Measurements from ENCODE around the gene TTC31.
"Not testable (repeated sequence)": the region's sequence is repeated elsewhere in the genome, so short reads cannot be mapped to it uniquely, and the experiment has no call there.

TTC31 gene

DNA sequence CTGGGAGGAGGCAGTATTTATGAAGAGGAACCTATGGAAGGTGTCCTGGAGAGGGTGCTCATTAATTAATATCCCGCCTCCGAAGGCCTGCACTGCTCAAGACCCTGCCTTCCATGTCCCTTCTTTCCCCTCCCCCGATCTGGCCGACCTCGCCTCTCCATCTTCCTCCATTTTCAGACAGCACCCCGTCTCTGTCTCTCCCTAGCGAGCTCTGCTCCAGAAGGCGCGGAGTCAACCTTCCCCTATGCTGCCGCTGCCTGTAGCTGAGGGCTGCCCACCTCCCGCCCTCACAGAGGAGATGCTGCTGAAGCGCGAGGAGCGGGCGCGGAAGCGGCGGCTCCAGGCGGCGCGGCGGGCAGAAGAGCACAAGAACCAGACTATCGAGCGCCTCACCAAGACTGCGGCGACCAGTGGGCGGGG is 25.7 kb upstream of the TTC31 start:
- no peak for FAIRE-seq
- DNase-seq (ENCODE audit: low spot score), result peak; percentile 31

DNA sequence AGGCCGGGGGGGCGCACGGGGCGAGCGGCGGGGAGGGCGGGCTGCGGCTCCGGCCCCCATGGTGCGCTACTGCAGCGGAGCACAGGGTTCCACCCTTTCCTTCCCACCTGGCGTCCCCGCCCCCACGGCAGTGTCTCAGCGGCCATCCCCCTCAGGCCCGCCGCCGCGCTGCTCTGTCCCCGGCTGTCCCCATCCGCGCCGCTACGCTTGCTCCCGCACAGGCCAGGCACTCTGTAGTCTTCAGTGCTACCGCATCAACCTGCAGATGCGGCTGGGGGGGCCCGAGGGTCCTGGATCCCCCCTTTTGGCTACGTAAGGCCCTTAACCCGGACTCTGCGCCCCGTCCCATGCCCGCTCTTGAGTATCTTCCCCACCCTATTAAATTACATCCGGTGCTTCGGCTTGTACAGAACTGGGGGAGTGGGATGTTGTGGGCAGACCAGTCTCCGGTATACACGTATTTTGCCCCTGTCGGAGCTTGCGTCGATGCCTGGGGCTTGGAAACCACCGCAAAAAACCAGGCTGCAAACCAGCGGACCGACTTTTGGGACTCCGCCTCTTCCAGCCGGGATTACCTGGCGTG is 25.2 kb upstream of the TTC31 start:
- FAIRE-seq (no peak), DNase-seq (ENCODE audit: low spot score) (no peak)

DNA sequence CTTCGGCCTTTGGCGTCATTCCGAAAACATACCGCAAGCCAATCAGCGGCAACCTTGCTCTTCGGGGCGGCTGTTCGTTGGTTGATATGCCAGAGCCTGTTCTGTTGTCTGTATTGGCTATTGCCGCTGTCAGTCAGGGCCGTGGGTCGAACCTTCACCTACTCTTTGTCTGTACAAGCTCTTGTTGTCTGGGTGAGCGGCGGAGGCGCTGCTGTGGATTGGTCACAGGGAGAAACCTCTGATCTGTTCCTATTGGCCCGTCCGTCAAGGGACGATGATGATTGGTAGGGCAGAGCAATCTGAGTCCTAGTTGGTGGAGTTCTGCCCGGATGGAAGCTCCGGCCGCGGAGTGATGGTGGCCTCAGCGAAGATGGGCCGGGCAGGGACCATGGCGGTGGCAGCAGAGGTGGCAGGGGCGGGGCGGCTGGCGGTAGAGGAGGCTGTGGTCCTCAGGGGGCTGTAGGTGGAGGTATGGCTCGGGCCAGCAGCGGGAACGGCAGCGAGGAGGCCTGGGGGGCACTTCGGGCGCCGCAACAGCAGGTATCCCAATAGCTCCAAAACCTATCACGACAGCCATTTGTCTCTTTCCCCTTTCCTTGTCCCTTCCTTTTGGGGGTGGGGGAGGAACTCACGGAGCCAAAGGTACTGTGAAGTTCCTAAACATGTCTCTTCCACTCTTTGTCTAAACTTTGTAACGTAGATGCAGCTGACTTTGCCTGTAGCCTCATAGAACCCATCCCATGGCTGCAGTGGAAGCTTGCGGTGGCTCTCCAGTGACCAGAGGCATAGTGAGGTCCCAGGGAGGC is 24.5 kb upstream of the TTC31 start, which contains the start of gene WBP1:
Gene WBP1 (plus strand): TSS at position 307 of the 806 bp plus-strand sequence. CDS start 165 bp downstream, at position 472.
- DNase-seq (ENCODE audit: low spot score), result peak; percentile 100
- peak; percentile 96 for FAIRE-seq

DNA sequence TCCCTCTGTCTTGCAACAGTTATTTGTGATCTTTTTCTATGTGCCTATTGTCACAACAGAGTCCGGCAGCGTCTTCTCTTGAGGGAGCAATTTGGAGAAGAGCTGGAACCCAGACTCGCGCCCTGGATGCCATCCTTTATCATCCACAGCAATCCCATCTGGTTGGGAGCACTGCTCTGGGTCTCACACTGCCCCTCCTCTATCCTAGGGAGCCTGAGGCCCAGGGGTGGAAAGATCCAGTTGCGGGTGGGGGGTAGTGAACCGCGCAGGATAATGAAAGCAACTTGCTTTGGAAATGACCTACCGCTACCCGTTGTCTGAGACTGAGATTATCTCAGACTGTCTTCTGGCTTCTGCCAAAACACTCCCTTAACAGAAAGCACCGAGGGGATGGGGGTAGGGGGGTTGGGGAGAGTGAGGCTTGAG is 23.9 kb upstream of the TTC31 start:
- DNase-seq (ENCODE audit: low spot score) (no peak), FAIRE-seq (no peak)

DNA sequence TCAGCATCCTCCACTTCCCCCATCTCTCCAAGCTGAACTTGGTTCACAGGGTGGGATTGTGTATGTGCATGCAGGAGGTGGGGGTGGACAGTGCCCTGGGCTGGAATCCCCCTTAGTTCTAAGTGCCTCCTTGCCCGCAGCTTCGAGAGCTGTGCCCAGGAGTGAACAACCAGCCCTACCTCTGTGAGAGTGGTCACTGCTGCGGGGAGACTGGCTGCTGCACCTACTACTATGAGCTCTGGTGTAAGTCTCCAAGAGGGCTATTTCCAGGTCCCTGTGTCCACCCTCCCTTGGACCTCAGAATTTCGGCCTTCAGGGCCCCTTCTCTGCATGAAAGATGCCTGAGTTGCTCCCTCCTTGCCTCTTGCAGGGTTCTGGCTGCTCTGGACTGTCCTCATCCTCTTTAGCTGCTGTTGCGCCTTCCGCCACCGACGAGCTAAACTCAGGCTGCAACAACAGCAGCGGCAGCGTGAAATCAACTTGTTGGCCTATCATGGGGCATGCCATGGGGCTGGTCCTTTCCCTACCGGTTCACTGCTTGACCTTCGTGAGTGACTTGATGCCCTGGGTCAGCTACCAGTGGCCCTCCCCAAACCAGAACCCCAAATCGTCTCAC is 23.3 kb upstream of the TTC31 start:
- not testable (repeated sequence) for FAIRE-seq; DNase-seq (ENCODE audit: low spot score)

DNA sequence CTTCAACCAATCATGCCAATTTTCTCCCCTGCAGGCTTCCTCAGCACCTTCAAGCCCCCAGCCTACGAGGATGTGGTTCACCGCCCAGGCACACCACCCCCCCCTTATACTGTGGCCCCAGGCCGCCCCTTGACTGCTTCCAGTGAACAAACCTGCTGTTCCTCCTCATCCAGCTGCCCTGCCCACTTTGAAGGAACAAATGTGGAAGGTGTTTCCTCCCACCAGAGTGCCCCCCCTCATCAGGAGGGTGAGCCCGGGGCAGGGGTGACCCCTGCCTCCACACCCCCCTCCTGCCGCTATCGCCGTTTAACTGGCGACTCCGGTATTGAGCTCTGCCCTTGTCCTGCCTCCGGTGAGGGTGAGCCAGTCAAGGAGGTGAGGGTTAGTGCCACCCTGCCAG is 22.7 kb upstream of the TTC31 start:
- not testable (repeated sequence) for FAIRE-seq; DNase-seq (ENCODE audit: low spot score)

DNA sequence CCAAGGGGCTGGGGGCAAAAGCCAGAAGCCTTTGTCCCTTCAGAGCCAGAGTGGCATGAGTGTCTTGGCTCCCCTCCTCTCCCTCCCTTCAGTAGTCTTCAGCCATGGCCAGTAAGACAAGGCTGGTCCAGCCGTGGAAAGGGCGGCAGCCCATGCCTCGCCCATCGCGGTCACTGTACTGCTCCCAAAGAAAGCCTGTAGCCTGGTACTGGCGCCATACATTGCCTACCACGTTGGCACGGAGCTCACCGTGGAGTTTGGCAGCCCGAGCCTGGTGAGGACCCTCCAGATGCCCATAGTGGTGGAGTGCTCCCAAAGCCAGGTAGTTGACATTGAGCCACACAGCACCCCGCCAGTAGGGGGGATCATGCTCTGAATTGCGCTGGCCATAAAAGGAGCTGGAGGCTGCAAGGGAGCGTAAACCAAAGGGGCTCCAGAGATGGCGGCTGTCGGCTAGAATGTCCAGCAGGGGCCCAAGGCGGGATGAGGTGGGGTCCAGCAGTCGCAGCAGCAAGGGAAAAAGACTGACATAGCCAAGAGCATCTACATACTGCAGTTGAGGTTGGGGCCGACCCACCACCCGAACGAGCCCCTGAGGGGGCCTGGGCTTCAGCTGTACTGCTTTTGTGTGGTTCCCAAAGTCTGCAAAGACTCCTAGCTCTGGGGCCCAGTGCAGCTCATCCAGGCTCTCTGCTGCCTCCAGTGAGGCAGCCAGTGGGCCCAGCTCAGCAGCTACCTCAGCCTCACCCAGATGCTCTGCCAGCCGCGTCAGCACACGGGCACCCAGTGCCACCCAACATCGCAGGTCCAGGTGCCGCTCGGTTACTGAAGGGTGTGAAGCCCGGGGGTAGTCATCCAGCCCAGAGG is 21.5 kb upstream of the TTC31 start:
- no peak for DNase-seq (ENCODE audit: low spot score)

DNA sequence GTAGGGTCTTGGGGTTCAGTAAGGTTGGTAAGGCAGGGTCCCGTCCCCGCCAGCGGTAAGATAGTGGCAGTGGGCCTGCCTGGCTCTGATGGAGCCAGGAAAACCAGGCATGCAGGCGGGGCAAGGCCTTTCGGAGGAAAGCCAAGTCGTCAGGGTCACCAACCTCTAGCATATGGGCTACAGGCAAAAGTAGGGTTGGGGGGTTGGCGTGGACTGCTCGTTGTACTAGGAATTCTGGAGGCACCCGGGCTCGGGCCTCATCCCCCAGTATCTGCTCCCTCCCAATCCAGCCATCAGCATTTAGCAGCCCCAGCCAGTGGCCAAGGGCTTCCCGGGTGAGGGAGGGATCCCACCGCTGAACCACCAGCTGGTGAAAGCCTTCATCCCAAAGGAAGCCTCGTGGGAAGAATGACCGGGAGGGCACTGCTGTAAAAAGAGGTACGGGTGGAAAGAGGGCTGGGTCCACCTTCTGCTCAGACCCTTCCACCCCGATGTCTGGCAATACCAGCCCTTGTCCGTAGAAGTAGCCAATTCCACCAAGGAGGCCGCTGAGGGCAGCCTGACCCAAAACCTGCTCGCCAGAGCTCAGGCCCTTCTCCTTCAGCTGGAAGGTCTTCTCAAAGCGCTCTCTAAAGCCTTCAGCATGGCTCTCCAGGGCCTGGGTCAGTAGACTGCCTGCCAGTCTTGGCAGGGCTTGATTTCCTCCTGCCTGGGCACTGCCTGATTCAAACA is 20.7 kb upstream of the TTC31 start:
- no peak for DNase-seq (ENCODE audit: low spot score)
- FAIRE-seq, result no peak

More for the DNA sequence above, 21.5 kb upstream of the TTC31 start:
- no peak for FAIRE-seq

DNA sequence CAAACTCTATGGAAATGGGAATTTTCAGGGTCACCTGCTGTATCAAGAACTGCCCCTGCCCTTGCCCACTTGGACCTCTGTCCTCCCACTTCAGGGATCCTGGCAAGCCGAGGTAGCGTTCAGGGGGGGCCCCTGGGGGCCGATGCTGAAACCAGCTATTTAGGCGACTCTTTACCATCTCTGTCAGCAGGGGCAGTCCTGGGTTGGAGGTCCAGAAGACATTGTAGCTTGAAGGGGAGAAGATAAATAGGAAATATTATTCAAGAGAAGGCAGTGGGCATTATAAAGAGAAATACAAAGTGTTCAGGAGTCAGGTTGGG is 20.1 kb upstream of the TTC31 start:
- FAIRE-seq, result no peak

DNA sequence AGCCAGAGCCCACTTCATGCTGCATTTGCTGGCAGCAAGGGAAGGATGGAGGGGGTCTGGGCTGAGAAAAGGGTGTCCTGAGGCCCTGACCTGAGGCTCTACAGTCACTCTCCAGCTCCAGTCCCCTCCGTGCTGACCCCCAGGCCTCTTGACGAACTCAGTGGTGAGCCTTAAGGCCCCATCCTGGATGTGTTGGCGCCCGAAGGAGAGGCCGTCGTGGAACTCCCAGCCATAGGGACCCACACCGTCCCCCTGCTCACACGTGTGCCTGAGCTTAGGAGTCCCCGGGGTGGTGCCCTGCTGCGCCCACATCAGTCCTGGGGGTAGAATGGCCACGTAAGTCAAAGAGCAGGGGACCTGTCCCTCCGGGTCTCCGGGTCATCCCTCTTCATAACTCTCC is 18.5 kb upstream of the TTC31 start:
- DNase-seq (ENCODE audit: low spot score) (no peak), FAIRE-seq (no peak)

More for the DNA sequence above, 20.1 kb upstream of the TTC31 start:
- no peak for DNase-seq (ENCODE audit: low spot score)

DNA sequence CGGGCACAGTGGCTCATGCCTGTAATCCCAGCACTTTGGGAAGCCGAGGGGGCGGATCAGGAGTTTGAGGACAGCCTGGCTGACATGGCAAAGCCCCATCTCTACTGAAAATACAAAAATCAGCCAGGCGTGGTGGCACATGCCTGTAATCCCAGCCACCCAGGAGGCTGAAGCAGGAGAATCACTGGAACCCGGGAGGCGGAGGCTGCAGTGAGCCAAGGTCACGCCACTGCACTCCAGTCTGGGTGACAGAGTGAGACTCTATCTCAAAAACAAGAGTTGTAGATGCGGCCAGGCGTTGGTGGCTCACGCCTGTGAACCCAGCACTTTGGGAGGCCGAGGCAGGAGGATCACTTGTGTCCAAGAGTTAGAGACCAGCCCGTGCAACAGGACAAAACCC is 12.1 kb upstream of the TTC31 start:
- not testable (repeated sequence) for DNase-seq (ENCODE audit: low spot score); FAIRE-seq

DNA sequence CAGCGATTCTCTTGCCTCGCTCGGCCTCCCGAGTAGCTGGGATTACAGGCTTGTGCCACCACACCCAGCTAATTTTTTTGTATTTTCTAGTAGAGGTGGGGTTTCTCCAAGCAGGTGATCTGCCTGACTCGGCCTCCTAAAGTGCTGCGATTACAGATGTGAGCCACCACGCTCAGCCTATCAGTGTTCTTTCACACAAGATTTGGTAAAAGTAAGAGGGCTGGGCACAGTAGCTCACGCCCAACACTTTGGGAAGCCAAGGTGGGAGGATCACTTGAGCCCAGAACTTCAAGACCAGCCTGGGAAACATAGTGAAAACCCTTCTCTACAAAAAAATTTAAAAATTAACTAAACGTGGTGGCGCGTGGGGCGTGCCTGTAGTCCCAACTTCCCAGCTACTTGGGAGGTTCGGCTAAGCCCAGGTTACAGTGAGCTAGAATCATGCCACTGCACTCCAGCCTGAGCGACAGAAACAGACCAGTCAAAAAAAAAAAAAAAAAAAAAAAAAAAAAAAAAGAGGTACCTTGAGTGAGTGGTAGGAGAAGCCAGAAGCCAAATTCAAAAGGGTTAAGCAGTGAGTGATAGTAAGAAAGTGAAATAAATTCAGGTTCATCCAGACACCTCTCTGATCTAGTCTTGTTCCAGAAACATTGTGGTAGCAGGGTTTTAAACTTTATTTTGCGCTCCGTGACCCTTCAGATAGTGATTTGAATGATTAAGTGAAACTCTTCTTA is 11.4 kb upstream of the TTC31 start:
- FAIRE-seq, result no peak
- DNase-seq (ENCODE audit: low spot score), result no peak

DNA sequence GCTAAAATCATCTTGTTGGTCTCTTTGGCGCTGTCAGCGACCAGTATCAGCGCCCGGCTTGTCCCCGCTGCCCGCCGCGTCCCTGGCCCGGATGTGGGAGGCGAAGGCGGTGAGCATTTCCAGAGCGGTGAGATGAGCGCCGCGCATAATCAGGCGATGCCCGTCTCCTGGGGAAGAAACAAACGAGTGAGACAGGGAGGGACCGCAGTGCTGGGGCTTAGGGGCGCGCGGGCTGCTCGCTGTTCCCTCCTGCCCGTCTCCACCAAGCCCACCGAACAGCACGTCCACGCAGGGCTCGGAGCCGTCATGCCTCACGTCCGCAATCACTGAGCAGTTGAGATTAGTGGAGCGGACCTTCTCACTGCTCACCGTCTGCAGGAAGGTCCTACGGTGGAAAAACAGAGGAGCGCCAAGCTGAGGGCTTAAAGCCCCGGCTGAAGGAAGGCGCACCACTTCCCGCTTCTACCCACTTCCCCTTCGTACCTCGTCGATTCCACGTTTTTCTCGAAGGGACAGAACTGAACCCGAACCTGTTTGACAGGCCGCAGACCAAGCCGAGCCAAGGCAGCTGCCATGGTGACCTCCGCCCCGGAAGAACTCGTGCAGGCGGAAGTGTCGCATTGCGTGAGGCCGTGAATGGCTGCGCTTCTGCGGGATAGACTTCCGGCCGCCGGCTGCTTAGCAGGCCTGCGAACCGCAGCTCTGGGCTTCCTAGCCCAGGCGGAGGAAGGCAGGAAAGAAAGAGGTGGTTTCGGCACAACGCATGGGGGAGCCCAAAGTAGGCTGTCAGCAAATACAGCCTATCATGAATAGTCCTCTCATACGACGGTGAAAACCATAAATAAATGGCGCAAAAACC is 10.6 kb upstream of the TTC31 start, which contains the start of gene MRPL53:
Gene MRPL53 (minus strand): TSS at position 595 of the 859 bp plus-strand sequence. CDS start 20 bp downstream, at position 575.
- FAIRE-seq (no peak), DNase-seq (ENCODE audit: low spot score) (peak; percentile 82)

DNA sequence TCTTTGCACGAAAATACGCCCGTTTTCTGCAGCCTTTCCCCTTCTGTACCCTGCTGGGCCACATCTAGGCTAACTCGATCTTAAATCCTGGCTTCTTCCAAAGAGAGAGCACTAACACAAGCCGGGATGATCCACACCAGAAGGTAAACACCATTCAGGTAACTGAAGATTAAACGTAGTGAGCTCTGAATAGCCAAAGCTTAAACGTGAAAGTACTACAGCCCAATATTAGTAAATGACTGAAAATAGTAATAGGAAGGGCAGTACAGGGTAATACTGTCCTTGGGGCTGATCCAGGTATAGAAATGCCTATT is 10.0 kb upstream of the TTC31 start:
- DNase-seq (ENCODE audit: low spot score) (no peak), FAIRE-seq (no peak)

DNA sequence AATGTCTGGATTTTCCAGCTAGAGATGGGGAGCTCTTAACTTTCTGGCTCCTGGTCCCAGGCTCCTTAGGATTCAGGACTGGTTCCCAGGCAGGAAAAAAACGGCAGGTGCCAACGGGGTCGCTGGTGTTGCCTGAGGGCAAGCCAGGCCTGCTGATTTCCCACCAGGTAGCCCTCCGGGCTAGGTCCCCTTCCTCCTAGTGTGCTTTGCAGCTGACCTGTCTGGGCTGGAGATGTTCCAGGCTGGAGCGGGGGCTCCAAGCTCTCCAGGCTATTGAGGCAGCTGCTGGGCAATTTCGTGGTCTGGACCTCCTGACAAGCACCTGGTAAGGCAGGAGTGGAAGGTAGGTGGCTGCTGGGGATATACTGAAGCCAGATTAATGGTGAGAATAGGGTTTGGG is 8.4 kb upstream of the TTC31 start:
- FAIRE-seq (no peak), DNase-seq (ENCODE audit: low spot score) (no peak)

DNA sequence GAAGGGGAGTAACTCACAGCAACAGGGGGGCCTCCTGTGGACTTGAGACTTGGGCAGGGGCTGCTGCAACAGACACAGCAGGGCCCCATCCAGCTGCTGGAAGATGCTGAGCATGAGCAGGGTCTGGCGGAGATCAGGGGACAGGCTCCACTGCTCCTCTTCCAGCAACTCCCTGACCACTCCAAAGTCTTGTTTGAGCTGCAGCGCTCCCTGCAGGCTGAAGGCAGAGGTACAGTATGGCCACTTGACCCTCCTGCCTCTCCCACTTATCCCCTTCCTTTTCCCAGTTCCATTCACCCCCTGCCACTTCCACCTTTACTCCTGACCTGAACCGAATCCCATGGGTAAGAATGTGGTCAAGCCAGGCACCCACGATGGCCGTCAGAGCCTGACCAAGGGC is 8.0 kb upstream of the TTC31 start:
- FAIRE-seq (no peak), DNase-seq (ENCODE audit: low spot score) (no peak)

DNA sequence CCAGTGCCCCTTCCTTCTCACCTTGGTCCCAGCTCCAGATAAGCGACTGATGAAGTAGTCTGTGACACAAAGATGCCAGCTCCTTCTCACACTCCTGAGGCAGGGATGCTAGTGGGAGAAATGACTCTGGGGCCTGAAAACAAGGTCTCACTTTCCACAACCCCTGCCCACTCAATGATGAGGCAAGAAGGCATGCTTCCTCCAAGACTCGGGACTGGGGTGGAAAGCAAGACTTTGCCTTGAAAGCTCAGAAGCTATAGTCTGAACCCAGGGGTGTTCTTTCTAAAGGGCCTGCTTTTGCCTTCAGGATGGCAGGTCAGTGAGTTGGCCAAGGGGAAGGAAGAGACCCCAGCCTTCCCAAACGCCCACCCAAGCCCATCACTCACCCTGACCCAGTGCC is 1.4 kb upstream of the TTC31 start:
- no peak for DNase-seq (ENCODE audit: low spot score)
- no peak for FAIRE-seq

DNA sequence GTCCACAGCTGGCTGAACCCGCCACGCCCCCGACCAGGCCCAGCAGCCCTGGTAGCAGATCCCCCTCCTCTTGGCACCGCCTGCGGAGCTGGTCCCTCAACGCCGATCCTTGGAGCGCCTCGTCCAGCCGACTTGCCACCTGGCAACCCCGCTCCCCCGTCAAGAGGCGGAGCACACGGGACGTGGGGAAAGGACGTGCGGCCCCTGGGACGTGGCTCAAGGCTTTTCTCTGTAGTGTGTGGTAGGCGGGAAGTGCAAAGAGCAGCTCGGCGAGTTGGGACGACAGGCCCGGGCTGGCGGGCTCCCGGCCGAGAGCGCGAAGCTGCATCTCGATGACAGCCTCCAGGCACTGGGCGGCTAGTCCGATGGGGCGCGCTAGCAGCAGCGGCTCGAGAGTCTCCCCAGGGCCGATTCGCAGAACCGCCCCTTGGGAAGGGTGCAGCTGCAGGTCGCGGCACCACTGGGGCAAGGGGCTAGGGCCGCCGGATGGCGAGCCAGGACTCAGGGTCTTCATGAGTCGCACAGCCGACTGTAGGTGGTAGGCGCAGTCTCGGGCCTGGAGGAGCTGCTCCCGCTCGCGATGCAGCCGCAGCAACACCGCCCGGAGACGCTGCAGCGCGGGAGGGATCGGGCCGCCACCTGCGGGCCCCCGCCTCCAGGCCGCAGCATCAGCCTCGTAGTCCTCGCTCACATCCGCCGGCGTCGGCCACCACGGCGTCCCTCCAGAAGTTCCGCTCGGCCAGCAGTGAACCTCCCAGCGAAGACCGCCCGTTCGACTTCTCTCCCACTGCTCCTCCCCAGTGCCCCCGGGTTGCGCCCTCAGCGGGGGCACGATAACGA is 700 bp upstream of the TTC31 start:
- DNase-seq (ENCODE audit: low spot score) (no peak), FAIRE-seq (no peak)
